Measurements from ENCODE around the gene LSAMP. TPM values are rescaled to one million over a fixed set of nuclear protein-coding genes. Genes with fewer than 3 reads are reported as not detected.
A peak's percentile ranks its signal among the peaks of the same experiment; 100 is the strongest.

Gene LSAMP
- total and polyA plus RNA-seq, 9 of the 15 experiments (the other 6 are each of a cell fraction or from before 2014, with no cell fraction given), result 0.09 to 0.11 TPM; not detected in 7

DNA sequence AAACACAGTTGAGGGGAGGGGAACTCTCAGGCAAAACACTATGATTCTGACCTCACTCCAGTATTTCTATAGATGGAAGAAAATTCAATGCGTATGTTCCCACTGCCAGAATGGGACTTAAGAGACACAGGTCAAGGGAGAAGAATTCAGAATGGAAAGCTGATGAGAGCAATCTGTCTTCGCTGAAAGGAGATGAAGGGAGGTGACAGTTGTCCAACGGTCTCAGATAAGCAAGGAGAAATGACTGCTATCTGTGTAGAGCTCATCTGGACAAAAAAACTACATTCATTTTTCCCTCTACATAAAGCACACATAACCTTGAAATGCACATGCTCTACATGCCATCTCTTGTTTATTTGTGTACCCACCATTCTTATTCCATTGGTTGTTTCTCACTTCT is 405.1 kb downstream of the LSAMP start (continued):
- TF ChIP-seq JUND (IDR thresholded peaks at IDR 0.05; ENCODE audit: borderline replicate concordance, low read depth, low read length) (peak; percentile 13; the same call in 1 of the 2 replicates), JUND (tag; IDR thresholded peaks at IDR 0.05; ENCODE audit: borderline replicate concordance, low read depth, low read length) (no peak; the same call in 2 of the 3 replicates), RCOR1 (IDR thresholded peaks at IDR 0.05; ENCODE audit: borderline replicate concordance in 1 of 2, low read depth in 2 of 2, low read length in 2 of 2) (peak in 1 of 2 experiments; percentile 63; a peak in 1 of 4 replicates), ZKSCAN1 (IDR thresholded peaks at IDR 0.05; ENCODE audit: low read depth, low read length) (no peak), PBX2 (CRISPR knock-in tag; IDR thresholded peaks at IDR 0.05; ENCODE audit: low read depth) (no peak), PBX2 (tag; conservative IDR thresholded peaks at IDR 0.05; ENCODE audit: low read depth) (peak; percentile 78), ZNF589 (CRISPR knock-in tag; IDR thresholded peaks at IDR 0.05; ENCODE audit: low read depth) (0 out of 2 replicates have a peak, but pooled peaks have one; percentile 45), MEIS2 (IDR thresholded peaks at IDR 0.05; ENCODE audit: partially characterized antibody) (peak; percentile 92), PKNOX1 (IDR thresholded peaks at IDR 0.05) (peak; percentile 73), TEAD4 (IDR thresholded peaks at IDR 0.05; ENCODE audit: low read length) (peak; percentile 18; the same call in 1 of the 2 replicates), TEAD4 (CRISPR knock-in tag; IDR thresholded peaks at IDR 0.05; ENCODE audit: borderline replicate concordance) (no peak), SIRT6 (IDR thresholded peaks at IDR 0.05; ENCODE audit: low read depth, low read length) (no peak)
- TF ChIP-seq, protein P1, sequence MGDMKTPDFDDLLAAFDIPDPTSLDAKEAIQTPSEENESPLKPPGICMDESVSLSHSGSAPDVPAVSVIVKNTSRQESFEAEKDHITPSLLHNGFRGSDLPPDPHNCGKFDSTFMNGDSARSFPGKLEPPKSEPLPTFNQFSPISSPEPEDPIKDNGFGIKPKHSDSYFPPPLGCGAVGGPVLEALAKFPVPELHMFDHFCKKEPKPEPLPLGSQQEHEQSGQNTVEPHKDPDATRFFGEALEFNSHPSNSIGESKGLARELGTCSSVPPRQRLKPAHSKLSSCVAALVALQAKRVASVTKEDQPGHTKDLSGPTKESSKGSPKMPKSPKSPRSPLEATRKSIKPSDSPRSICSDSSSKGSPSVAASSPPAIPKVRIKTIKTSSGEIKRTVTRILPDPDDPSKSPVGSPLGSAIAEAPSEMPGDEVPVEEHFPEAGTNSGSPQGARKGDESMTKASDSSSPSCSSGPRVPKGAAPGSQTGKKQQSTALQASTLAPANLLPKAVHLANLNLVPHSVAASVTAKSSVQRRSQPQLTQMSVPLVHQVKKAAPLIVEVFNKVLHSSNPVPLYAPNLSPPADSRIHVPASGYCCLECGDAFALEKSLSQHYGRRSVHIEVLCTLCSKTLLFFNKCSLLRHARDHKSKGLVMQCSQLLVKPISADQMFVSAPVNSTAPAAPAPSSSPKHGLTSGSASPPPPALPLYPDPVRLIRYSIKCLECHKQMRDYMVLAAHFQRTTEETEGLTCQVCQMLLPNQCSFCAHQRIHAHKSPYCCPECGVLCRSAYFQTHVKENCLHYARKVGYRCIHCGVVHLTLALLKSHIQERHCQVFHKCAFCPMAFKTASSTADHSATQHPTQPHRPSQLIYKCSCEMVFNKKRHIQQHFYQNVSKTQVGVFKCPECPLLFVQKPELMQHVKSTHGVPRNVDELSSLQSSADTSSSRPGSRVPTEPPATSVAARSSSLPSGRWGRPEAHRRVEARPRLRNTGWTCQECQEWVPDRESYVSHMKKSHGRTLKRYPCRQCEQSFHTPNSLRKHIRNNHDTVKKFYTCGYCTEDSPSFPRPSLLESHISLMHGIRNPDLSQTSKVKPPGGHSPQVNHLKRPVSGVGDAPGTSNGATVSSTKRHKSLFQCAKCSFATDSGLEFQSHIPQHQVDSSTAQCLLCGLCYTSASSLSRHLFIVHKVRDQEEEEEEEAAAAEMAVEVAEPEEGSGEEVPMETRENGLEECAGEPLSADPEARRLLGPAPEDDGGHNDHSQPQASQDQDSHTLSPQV (IDR thresholded peaks at IDR 0.05), result peak; percentile 15; the same call in 1 of the 2 replicates
